GM19043 (cell line): ENCODE measurements around the gene TSR1.

Source experiments
- ATAC-seq: cut with Tn5 transposase; IDR thresholded peaks from one replicate; pipeline ENCODE4 v1.9.1; 2021; ENCODE audit warnings: low read depth; ENCODE audit not compliant: unreplicated experiment

TSR1 gene

DNA sequence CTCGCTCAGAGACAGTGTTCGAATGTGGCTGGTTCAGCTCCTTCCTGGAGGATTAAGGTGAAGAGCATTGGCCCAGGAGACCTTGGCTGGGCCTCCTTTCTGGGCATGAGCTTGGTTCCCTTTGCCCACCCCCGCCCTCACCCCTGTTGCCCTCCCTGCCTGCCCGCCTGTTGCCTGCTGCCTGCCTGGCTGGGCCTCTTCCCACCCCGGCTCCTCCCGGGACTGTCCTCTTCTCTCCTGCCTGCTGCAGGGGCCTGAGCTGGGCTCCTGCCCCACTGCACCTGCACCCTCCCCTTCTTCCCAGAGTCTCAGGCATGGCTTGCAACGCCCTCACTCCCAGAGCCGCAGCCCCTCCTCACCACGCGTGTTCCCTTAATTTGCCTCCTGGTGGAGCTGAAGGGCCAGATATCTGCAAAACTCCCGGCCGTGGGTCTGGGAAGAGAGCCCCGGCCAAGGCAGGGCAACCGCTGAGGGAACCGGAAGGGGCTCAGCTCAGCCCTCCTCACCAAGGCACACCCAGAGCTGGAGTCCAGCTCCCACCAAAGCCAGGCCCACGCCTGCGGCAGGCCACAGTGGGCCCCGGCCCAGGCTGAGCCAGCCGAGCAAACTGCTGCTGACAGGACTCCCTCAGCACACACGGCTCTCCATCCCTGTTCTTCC, 33.4 kb upstream of the TSR1 start:
- ATAC-seq = no peak

DNA sequence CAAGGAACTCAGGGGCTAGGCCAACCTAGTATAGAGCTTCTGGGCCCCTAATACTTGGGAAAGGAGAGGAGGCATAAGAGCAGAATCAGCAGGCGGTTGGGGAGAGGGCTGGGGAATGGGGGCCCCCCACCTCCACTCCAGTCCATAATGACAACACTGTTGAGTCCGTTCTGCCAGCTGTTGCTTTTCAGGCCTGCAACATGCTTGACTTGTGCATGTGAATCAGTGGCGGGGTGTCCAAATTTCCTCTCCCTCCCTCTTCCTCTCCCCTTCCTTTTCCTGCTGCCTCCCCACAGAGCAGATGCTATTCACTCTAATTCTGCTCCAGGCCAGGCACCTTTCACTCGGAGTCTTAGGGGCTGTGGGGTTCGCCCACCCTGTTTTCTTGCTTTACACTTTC, 32.8 kb upstream of the TSR1 start:
- ATAC-seq = no peak

DNA sequence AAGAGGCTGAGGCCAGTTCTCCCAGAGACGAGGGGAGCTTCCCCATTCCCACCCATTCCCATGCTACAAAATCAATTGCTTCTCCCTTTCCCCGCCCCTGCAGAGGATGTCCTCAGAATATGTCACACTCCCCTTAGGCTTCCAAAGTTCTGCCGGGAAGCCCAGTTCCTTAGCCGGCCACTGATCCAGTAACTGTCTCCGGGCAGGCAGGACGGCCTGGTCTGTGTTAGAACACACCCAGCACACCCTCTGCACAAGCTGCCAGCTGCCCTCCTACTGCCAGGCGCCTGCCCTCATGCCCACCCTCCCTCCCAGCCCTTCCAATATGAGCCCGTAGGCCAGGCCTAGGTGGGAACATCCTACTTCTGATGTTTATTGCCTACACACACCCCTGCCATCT, 32.1 kb upstream of the TSR1 start:
- ATAC-seq = no peak

DNA sequence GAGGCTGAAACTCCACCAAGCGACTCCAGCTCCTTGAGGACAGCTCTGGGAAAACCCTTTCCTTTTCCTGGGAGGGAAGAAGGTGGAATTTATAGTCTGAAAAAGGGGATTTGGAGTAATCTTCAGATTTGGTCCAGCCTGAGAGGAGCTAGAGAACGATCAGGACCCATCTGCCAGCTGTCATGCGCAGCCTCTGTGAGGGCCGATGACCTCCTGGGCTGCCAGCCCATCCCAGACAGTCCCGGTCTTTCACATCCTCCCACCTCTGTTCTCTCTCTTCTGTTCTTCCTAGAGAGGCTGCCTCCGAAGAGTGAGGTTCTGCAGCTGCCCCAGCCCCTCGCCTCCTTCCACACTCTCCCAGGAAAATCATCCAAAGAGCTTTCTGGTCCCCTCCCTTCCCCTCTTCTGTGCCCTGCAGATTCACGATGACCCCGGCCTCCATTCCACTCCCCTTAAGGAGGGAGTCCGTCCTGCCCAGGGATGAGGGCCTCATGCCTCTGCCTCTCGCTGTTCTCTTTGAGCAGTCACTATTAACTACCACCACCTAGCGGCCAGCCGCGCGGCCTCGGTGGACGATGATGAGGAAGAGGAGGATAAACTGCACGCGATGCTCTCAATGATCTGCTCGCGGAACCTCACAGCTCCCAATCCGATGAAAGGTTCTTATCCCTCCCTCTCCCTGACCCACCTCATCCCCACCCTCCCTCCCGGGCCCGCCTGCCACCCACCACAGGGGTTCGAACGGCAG, 30.7 kb upstream of the TSR1 start:
- no peak for ATAC-seq

DNA sequence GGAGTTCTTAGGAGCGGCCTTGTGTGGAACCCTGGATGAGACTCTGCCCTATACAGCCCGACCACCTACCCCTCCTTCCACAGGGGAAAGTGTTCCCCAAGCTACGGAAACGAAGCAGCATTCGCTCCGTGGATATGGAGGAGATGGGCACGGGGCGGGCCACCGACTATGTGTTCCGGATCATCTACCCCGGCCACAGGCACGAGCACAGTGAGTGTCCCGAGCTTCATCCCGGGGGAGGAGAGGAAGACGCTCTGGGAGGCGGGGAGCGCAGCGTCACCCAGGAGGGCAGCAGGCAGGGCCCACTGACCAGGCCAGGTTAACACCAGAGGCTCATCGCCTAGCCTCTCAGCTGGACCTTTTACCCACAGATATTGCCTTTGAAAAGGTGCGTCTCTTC, 28.9 kb upstream of the TSR1 start:
- no peak for ATAC-seq

DNA sequence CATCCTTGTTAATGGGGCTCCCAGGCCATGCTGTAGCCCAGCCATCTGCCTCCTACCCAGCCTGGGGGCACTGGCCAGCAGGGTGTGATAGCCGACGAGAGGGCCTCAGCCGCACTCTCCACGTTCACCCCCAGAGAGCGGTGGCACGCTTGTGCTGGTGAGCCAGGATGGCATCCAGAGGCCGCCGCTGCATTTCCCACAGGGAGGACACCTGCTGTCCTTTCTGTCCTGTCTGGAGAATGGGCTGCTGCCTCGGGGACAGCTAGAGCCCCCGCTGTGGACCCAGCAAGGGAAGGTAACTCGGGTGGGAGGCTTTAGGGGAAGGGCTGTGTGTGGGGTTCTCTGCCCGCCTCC, 28.5 kb upstream of the TSR1 start:
- ATAC-seq = no peak

DNA sequence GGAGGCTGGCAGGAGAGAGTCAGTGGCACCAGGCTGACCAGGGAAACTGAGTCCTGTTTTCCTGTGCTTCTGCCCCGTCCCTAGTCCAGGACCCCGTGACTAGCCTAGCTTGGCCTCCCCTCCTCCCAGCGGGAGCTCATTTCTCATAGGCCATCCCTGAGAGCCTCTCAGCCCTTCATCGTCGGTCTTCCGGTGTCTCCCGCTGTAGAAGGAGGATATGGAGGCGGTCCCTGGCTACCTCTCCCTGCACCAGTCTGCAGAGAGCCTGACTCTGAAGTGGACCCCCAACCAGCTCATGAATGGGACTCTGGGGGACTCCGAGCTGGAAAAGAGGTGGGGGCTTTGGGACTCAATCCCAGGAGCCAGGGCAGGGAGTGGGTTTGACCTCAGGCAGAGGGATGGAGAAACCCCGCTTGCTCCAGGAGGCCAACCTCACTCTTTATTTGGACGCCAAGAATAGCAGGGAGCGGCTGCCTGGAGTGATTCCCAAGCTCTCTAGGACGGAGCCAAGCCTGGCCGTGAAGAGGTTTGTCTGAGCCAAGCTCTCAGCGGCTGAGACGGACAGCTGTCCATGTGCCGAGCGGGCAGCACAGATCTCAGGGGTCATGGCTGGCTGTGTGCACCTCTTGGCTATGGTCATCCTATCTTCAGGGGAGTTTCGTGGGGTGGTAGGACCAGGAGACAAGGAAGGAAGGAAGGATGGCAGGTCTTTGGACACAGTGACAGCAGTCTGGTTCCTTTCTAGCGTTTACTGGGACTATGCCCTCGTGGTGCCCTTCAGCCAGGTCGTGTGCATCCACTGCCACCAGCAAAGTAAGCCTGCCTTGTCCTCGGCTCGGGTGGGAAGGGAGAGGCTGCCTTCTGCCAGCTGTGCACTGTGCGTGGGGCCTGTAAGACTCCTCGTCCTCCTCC, 27.9 kb upstream of the TSR1 start:
- ATAC-seq = no peak

DNA sequence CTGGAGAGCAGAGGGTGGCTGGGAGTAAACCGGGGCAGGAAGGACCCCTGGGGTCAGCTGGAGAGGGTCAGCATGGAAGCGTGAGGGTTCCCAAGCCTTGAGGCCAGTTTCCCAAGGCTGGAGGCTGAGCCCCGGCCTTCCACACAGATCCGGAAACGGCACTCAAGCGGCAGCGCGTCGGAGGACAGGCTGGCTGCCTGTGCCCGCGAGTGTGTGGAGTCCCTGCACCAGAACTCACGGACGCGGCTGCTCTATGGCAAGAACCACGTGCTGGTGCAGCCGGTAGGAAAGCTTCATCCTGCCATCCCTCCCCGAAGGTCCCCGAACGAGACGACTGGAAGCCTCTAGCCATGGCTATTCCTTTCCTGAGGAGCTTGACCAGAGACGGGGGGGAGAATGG, 27.1 kb upstream of the TSR1 start:
- no peak for ATAC-seq

DNA sequence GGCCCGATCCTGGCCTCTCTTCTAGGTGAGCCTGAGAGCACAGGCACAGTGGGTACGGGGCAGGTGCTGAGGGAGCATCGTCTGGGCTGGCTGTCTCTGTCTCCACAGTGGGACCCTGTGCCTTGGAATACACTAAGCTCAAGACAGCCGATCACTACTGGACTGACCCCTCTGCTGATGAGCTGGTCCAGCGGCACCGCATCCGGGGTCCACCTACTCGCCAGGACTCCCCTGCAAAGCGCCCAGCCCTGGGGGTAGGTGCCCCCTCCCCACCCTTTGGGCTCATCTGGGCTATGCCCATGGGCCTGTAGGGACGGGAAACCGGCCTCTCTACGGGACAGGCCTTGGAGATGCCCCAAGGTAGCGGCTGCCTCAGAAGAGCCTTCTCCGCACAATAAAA, 26.6 kb upstream of the TSR1 start:
- ATAC-seq = no peak

DNA sequence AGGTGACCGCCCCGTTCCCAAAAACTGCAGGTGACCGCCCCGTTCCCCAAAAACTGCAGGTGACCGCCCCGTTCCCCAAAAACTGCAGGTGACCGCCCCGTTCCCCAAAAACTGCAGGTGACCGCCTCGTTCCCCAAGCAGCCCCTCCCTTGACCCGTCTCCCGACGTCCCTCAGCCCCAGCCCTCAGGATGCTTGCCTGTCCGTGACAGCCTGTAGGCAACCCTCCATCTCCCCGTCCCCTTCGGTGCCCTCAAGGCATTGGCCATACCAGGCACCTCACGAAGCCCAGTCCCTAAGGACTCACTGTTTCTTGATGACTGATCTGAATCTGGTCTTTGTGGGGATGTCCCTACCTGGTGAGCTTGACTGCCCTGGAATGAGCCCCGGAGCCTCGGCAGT, 26.2 kb upstream of the TSR1 start:
- no peak for ATAC-seq

DNA sequence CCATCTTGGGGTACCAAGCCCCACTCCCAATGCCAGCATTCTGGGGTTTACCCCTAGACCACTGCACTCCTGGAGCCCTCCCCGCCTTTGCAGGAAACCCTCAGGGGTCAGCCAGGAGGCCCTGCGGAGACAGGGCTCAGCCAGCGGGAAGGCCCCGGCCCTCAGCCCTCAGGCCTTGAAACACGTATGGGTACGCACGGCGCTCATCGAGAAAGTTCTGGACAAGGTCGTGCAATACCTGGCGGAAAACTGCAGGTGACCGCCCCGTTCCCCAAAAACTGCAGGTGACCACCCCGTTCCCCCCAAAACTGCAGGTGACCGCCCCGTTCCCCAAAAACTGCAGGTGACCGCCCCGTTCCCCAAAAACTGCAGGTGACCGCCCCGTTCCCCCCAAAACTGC, 25.8 kb upstream of the TSR1 start:
- no peak for ATAC-seq

DNA sequence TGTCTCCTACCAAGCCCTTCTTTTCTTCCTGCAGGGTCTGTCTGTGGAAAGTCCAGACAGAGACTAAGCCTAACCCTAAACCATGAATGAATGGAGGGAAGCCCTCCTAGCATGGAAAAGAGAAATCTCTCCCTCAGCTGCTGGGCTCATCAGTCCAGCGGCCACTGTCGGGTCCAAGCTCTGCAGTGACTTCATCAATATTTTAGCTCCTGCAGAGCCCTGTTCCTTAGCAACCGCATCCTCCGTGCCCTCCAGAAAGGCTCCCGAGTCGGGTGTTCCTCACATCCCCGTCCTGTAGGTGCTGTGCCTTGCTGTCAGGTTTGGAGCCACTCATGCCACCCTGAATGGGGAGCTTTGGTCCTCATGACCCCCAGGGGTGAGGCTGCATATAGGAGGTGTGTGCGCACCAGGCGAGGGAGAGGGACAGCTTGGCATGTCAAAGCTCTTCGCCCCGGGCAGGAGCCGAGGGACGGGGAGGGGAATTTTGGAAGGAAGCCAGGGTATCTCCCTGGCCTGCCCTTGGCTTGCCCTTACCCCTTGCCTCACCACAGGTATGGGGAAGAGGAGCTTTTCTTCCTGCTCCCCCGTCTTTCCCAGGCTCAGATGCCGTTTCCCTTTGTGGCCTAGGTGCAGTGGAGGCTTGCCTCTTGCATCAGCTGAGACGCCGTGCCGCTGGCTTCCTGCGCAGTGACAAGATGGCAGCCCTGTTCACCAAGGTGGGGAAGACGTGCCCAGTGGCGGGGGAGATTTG, 24.9 kb upstream of the TSR1 start:
- ATAC-seq = no peak

DNA sequence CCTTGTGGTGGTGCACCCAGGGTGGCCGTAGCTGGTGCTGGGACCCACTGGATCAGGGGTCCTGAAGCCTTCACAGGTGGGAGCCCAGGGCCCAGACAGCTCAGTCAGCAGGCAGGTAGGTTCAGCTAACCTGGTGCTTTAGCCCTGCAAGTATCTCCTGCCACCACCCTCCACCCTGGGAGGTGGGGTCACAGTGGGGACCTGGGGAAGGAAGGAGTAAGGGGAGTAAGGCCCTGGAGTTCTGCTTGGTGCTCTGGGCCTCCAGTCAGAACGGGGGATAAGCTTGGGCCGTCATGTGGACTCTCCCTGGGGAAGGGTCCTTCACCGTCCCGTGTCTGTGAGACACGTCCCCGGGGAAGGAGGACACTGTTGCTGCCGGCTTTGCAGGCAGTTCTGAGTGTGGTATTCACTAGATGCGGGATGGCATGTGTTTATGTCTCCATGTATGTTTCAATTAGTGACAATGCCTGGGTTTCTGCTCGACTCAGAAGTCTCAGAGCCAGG, 21.7 kb upstream of the TSR1 start:
- no peak for ATAC-seq

DNA sequence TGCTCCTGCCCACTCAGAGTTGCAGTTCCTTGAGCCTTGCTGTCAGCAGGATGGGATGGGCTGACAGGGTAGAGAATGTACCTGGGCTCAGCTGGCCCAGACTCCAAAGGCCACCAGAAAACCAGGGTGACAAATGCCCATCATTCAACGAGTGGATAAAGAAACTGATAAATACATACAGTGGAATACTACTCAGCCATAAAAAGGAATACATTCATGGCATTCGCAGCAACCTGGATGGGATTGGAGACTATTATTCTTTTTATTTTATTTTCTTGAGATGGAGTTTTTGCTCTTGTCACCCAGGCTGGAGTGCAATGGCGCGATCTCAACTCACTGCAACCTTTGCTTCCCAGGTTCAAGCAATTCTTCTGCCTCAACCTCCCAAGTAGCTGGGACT, 21.0 kb upstream of the TSR1 start:
- no peak for ATAC-seq

DNA sequence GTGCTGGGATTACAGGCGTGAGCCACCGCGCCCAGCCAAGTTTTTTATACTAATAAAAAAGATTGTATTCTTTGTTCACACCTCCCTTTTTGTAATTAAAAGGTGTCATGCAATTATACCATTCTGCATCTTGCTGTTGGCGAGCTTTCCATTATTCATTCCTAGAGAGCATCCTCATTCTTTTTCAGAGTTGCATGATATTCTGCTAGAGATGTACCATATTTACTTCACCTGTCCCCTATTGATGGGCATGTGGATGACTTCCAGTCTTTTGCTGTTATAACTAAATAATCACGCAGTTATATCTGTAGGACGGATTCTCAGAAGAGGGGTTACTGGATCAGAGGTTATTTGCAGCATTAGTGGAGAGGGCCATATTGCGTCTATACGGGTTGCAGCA, 18.1 kb upstream of the TSR1 start:
- no peak for ATAC-seq

DNA sequence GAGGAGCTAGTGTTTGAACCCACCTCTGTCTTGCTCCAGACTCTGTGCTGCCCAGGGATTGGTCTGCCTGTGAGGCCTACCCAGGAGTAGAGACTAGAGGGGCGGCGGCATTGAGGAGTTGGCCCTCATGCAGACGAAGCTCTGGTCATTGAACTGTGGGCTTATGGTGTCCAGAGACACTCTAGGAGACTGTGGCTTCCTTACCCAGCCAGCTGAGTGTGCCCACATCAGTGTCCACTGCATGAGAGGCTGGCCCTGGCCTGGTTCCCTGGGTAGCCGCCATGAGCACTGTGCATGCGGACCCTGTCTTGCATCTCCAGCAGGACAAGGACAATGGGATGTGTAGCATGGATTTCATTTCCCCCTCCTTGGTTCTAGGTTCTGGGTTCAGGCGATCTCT, 15.0 kb upstream of the TSR1 start:
- no peak for ATAC-seq

DNA sequence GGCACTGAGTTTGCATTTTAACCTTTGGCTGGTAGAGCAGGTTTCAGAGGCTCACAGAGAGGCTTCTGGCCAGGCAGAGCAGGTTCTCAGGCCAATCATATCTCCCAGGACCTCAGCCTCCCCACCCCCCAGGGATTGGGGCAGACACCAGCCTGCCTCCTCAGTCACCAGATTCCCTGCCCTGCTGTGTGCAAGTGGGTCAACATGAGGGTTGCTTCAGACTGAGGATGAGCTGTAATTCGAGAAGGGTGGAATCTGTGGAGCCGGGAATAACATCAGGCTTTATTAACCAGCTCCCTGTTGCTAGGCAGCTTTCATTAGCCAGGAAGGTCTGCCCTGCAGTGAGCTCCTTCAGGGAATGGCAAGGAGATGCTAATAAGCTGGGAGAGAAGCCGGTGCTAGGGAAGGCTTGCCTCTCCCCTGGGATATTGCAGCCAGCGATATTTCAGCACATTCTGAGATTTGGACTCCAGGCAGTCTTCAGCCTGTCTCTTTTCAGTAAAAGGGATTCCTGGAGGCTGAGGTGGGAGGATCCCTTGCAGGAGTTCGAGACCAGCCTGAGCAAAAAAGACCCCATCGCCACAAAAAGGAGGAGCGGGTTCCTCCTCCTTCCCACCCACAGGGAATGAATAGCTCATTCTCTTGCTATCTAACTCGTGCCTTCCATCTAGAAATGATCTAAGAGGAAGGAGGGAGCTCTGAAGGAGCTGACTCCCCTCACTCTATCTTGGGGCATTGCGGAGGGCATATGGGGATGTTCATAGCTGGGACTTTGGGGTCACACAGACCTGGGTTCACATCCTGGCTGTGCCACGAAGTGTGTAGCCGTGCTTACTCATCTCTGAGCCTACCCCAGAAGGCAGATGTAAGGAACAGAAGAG, 11.8 kb upstream of the TSR1 start:
- no peak for ATAC-seq

DNA sequence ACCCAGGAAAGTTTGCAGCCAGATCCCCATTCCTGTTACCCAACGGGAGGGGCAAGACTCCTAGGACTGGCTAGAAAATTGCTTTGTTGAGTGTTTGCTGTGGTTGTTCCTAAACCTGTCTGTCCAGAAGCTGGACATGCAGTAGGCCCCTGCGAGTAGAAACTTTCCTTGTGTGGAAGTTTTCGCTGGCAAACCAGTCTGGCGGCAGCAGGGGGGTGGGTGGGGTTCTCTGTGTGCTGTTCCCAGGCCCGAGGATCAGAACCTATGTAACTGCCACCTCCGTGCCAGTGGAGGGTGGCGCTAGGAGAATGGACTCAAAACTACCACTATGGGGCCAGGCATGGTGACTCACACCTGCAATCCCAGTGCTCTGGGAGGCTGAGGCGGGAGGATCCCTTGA, 10.2 kb upstream of the TSR1 start:
- no peak for ATAC-seq

DNA sequence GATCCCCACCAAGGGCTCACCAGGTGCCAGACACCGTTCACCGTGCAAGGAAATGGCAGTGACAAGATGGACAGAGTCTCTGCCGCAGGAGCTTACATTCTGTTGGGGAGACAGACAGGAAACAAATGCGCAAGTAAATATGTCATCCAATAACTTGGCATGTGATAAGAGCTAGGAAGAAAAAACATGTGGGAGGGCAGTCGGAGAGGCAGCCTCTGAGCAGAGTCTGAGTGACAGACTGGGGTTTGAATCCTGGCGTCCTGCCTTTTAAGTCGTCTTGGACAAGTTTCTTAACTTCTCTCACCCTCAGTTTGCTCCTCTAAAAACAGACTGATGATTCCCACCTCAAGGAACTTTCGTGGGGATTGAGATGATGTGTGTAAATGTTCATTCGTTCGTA, 8.3 kb upstream of the TSR1 start:
- no peak for ATAC-seq

DNA sequence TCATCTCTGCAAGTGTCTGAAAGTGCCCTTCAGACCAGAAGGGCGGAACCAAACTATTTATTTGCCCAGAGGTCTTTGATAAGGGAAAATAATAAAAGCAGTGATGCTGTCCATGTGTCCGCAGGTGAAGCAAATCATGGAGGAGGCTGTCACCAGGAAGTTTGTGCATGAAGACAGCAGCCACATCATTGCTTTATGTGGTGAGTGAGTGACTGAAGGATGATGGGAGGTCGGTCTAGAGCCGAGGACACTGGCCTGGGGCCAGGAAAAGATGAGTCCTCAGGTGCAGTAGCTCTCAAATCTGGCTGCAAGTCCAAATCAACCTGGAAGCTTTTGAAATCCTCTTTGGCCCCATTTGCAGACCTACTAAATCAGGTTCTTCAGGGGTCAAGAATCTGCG, 7.2 kb upstream of the TSR1 start:
- ATAC-seq = no peak
